Measurements from ENCODE around the gene ATAD3B. TPM values are rescaled to one million over a fixed set of nuclear protein-coding genes. Genes with fewer than 3 reads are reported as not detected.
A peak's percentile ranks its signal among the peaks of the same experiment; 100 is the strongest.
"Not testable (repeated sequence)": the region's sequence is repeated elsewhere in the genome, so short reads cannot be mapped to it uniquely, and the experiment has no call there.

ATAD3B gene
- total and polyA plus RNA-seq, 10 of the 15 experiments (the other 5 are each of a cell fraction or from before 2014, with no cell fraction given) = 0.03 to 38.8 (median 23.8) TPM

- 0 out of 2 replicates have a peak, but pooled peaks have one; percentile 36 for TF ChIP-seq TCF3 (IDR thresholded peaks at IDR 0.05; ENCODE audit: borderline replicate concordance, insufficient read depth, low read depth, low read length)
- 0 out of 2 replicates have a peak, but pooled peaks have one; percentile 2 for TF ChIP-seq ATF3 (IDR thresholded peaks at IDR 0.05; ENCODE audit: borderline replicate concordance, extremely low read depth, low read depth, low read length)
- TF ChIP-seq RELB (IDR thresholded peaks at IDR 0.05; ENCODE audit: low read depth) = peak; percentile 54; the same call in 1 of the 2 replicates
- TF ChIP-seq RAD51 (IDR thresholded peaks at IDR 0.05) = peak; percentile 98
These were observed 33.3 kb downstream of the ATAD3B start (continued) for GRCh38 chr1:1504777-1505365.

GRCh38 chr1:1505366-1505798, 33.8 kb downstream of the ATAD3B start:
- Histone ChIP-seq H3K4me2 (ENCODE audit: control insufficient read depth, insufficient read depth) (peak overlapping the region; percentile 11; the same call in 1 of the 2 replicates), H2AFZ (ENCODE audit: control insufficient read depth, low read depth, low read length) (peak overlapping the region; percentile 51)
- FAIRE-seq (peak; percentile 77), ATAC-seq (peak; percentile 86)
- not testable (repeated sequence) for H3K79me2 ChIP-seq (ENCODE audit: control insufficient read depth, insufficient read depth, low read length); H3K27ac ChIP-seq (ENCODE audit: control insufficient read depth, insufficient read depth); H3K36me3 ChIP-seq (ENCODE audit: control insufficient read depth in 2 of 2, insufficient read depth in 2 of 2, low read length in 1 of 2); H3K27me3 ChIP-seq (replicated peaks in 1 of 2; ENCODE audit: control insufficient read depth in 2 of 2, insufficient read depth in 2 of 2, low read length in 1 of 2); H3K4me1 ChIP-seq (ENCODE audit: control insufficient read depth, insufficient read depth, low read length); BruUV-seq (replicated peaks); DNase-seq (ENCODE audit: low read depth, low spot score); H3K9ac ChIP-seq (ENCODE audit: control insufficient read depth, insufficient read depth, low read length); H3K4me3 ChIP-seq; H4K20me1 ChIP-seq (ENCODE audit: control insufficient read depth, insufficient read depth); H3K9me3 ChIP-seq (replicated peaks; ENCODE audit: control insufficient read depth, insufficient read depth, low read length)
- intact Hi-C loops (cut with micrococcal nuclease; ENCODE audit: unreplicated experiment) = loop anchor here (2.0 to 10.0 kb wide), 2 partner anchors 65 to 131 kb away; partner anchors contain the start of gene AURKAIP1
- ChIA-PET RAD21 (ENCODE audit: unreplicated experiment) (interaction anchor here (0.6 to 1.6 kb wide), 5 partner anchors 62 to 386 kb away, joined by 3 to 4 read pairs (median 3); partner anchors contain the start of gene AURKAIP1), POLR2A (interaction anchor here (0.6 kb wide), 1 partner anchor 109 kb away, joined by 3 read pairs; no protein-coding TSS in a partner anchor), CTCF (interaction anchor here (0.6 to 3.4 kb wide), 16 partner anchors 10 to 200 kb away, joined by 3 to 17 read pairs (median 4); partner anchors contain the start of genes AURKAIP1, CCNL2 and DVL1), SMC1A (ENCODE audit: uncharacterized antibody, unreplicated experiment) (interaction anchor here (0.7 to 1.8 kb wide), 6 partner anchors 40 to 274 kb away, joined by 3 to 5 read pairs (median 3); partner anchors contain the start of gene AURKAIP1)
- in situ Hi-C loops (cut with MboI) = loop anchor here (5.0 kb wide), 1 partner anchor 103 kb away; no protein-coding TSS in a partner anchor
- 0% methylated on average over 16 of the region's 22 CpGs for WGBS (ENCODE audit: insufficient coverage, insufficient replicate concordance, low lambda C conversion rate, missing lambda C conversion rate)
- TF ChIP-seq CTCF (IDR thresholded peaks at IDR 0.05 in 2 of 3, conservative IDR thresholded peaks at IDR 0.05 in 1 of 3; ENCODE audit: control insufficient read depth in 2 of 3, extremely low read depth in 1 of 3, insufficient read depth in 1 of 3, low read depth in 3 of 3, low read length in 3 of 3) = peak in 2 of 3 experiments; percentile 9 to 15; a peak in 1 of 6 replicates
- TF ChIP-seq ZNF207 (IDR thresholded peaks at IDR 0.05; ENCODE audit: borderline replicate concordance) = 0 out of 2 replicates have a peak, but pooled peaks have one; percentile 34
- peak; percentile 70 for TF ChIP-seq MEF2B (IDR thresholded peaks at IDR 0.05; ENCODE audit: partially characterized antibody, poor library complexity, severe bottlenecking)
- TF ChIP-seq RAD21 (IDR thresholded peaks at IDR 0.05; ENCODE audit: insufficient read depth, low read depth, low read length) = 0 out of 2 replicates have a peak, but pooled peaks have one; percentile 7
- peak; percentile 33; the same call in 1 of the 2 replicates for TF ChIP-seq ZBTB40 (IDR thresholded peaks at IDR 0.05; ENCODE audit: borderline replicate concordance)
- peak; percentile 51; the same call in 1 of the 2 replicates for TF ChIP-seq PAX5 (IDR thresholded peaks at IDR 0.05; ENCODE audit: borderline replicate concordance, low read depth, low read length)
- peak; percentile 49 for TF ChIP-seq RELA (IDR thresholded peaks at IDR 0.05; ENCODE audit: borderline replicate concordance, partially characterized antibody)
